Measurements from ENCODE around the gene APEX1. TPM values are rescaled to one million over a fixed set of nuclear protein-coding genes. Genes with fewer than 3 reads are reported as not detected.
A peak's percentile ranks its signal among the peaks of the same experiment; 100 is the strongest.
"Not testable (repeated sequence)": the region's sequence is repeated elsewhere in the genome, so short reads cannot be mapped to it uniquely, and the experiment has no call there.

The APEX1 gene
- total RNA-seq, 1 experiment from 2014 or later = 110 TPM

GRCh38 chr14:20472536-20473169 lies 17.6 kb downstream of the APEX1 start:
- DNase-seq (ENCODE audit: low read depth) = no peak

DNA sequence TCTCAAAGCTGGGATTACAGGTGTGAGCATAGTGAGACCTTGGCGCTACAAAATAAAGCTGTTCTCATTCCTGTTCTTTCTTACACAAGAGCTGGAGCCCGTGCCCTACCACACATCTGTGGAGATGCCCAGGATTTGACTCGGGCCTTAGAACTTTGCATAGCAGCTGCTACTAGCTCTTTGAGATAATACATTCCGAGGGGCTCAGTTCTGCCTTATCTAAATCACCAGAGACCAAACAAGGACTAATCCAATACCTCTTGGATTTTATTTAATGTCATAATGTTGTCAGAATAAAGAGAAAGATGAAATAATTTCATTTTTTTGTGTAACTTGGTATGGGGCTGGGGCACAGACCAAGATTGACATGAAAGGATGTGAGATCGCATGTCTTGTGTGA lies 21.8 kb downstream of the APEX1 start:
- no peak for DNase-seq (ENCODE audit: low read depth)

DNA sequence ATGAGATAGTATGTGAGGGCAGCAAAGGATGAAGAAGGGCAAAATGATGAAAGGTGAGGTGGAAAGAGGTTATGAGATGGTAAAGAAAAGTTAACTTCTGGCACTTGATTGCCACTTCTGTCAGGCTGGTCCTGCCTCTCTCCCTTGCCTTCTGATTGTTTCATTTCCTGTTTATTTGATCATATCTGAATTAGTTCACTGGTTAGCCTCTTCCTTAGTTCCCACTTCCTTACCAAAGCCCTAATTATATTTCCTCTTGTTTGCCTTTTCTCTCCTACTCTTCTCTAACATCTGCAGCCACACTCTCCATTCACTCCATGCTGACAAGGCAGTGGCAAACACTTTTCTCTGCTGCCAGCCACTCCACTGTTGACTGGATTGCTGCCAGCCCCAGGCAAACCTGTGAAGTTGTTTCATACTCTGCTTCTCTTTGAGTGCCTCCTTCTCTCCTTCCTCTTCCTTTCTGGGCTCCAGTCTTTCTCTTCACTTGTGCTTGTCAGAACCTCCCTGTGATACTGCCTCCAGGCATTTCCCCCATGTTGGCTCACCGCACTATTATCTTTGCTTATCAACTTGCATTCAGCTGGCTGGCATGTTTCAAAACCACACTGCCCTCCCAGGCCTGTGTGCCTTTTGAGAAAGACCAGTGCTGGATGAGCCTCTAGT lies 22.3 kb downstream of the APEX1 start:
- peak; percentile 96 for DNase-seq (ENCODE audit: low read depth)

GRCh38 chr14:20478894-20479293 lies 23.9 kb downstream of the APEX1 start:
- DNase-seq (ENCODE audit: low read depth) = no peak

DNA sequence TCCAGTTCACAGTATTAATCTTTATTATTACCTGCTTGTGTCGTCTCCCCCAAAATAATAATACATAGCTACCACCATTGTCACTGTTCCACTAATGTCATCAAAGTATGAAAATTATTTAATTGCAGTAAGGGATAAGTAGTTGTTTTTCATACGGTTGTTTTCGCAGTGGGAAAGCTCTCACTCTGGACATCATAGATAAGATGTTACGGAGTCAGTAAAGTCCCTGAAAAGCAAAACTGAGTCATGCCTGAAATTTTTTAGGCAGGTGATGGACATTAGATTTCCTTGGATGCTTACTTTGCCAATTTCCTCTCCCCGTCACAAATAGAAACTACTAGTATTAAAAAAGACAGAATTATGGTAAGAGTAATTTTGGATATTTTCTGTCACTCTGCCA lies 27.4 kb downstream of the APEX1 start:
- DNase-seq (ENCODE audit: low read depth) = no peak

GRCh38 chr14:20485900-20486299 lies 30.9 kb downstream of the APEX1 start:
- no peak for DNase-seq (ENCODE audit: low read depth)

DNA sequence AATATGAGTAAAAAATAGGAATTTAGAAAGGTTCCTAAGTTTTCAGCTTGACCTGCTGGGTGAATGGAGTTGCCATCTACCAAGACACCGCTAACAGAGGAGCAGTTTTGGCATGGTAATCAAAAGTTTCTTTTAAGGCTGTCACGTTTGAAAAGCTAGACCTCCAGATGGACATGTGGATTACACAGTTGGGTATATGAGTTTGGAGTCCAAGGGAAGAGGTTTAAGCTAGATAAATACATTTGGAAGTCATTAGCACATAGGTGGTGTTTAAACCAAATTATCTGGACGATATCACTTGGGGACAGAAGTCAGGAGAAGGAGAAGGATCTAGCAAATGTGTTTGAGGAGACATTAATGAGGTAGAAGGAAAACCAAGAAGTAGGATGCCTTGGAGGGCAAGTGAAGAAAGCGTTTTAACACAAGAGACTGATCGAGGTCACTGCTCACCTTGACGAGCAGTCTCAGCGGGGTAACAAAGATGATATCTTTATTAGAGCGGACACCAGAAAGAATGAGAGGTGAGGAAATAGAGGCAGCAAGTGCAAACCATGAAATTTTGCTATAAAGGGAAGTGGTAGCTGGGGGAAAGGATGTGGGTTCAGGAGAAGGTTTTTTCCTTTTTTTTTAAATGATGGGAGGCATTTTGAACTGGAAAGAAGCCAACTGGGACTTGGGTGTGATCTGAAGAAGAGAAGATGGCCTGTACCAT lies 31.8 kb downstream of the APEX1 start:
- DNase-seq (ENCODE audit: low read depth) = no peak

DNA sequence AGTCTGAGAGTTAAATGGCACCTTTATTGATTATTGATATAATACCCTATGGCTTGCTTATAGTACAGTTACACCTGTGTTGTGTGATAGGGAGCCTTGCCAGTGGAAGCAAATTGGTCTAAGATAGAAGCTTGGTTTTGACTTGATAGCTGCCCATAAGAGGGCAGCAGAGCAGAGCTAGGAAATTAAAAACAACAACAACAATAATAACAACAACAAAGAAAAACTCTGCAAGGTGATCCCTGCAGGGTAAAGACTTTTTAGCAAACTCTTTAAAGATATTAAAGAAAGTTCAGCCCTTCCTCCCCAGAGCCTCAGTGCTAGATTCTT lies 32.3 kb downstream of the APEX1 start:
- no peak for DNase-seq (ENCODE audit: low read depth)

DNA sequence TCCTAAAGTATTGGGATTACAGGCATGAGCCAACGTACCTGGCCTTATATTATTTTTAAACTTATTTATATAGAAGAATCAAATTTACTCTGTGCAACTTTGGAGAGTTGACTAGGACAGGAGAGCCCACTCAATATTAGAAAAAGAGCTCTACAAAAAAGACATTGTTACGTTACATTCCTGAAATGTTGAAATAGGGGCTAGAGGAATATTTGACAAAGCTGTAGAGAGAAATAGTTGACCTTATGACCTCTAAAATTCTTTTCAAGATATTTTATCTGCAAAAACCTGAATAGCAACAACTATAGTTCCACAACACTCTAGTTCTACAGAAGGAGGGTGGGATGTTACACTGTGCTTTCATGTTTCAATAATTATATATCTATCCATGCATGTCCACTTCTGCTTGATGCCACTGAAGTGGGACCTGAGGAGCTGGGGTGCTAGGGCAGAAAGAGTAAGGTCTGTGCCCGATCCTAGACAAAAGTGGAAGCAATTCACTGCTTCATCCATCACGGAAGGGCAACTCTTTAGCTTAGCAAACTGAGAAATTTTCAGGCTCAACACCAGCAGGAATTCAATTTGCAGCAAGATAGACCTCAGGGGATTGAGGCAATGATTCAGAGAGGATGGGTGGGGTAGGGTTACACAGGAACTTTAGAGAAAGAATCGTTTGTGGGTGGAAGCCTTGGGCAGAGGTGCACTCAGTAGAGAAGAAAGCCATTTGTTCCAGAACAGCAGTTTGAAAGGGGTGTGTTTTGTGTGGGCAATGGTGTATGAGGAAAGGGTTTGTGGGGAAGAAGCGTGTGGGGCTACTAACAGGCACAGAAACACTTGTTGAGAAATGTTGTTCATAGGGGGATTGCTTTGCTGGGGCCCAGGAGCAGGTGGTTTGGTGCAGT lies 34.3 kb downstream of the APEX1 start:
- DNase-seq (ENCODE audit: low read depth) = peak; percentile 53

DNA sequence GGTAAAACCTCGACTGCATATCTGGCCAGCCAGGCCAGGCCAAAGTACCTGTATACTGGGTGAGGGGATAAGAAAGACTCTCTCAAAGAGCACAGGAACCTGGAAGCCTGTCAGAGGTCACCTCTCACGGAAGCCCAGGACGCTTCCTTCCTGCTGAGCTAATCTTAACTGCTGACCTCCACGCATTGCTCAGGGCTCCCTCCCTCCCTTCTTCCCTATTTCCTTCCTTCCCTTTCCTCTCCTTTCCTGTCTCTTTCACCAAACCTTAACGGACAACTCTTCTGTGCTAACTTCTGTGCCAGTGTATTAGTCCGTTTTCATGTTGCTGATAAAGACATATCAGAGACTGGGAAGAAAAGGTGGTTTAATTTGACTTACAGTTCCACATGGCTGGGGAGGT lies 35.5 kb downstream of the APEX1 start:
- DNase-seq (ENCODE audit: low read depth) = no peak

DNA sequence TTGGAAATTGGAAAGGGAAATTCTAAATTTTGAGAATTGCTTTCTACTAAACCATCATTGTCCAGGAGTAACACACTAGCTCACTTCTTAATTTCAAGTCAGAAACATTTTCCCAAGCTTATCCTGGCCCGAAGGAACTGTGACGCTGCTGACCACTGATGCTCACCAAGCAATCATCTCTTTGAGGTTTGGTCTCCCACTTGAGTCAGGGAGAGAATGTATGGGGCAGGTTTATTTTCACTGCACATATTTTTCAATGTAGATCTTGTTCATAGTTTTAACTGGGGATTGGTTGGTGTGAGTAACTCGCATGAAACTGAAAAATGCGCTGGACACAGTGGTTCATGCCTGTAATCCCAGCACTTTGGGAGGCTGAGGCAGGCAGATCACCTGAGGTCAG lies 37.5 kb downstream of the APEX1 start:
- peak; percentile 79 for DNase-seq (ENCODE audit: low read depth)

GRCh38 chr14:20493634-20494033 lies 38.6 kb downstream of the APEX1 start:
- DNase-seq (ENCODE audit: low read depth) = no peak

- DNase-seq (ENCODE audit: low read depth) = peak; percentile 41
These were observed 40.1 kb downstream of the APEX1 start for GRCh38 chr14:20494935-20495766.

DNA sequence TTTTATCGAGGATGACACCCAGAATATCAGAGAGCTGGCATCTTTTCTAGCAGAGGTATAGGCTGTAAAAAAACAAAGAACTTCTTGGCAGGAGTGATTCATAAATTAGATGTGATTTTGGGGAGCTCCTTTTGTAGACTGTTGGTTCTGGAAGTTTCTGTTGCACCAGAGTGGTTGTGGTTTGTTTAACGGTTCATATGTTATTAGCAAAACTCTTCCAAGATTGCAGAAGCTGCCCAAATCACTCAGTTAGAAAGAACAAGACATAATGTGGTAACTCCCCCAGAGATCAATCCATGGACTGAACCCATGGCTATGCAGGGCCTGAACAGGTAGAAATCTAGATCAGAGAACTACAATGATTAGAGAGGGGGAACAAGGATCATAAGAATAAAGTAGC lies 43.6 kb downstream of the APEX1 start:
- DNase-seq (ENCODE audit: low read depth) = no peak

GRCh38 chr14:20499108-20499507 lies 44.1 kb downstream of the APEX1 start:
- DNase-seq (ENCODE audit: low read depth) = no peak

DNA sequence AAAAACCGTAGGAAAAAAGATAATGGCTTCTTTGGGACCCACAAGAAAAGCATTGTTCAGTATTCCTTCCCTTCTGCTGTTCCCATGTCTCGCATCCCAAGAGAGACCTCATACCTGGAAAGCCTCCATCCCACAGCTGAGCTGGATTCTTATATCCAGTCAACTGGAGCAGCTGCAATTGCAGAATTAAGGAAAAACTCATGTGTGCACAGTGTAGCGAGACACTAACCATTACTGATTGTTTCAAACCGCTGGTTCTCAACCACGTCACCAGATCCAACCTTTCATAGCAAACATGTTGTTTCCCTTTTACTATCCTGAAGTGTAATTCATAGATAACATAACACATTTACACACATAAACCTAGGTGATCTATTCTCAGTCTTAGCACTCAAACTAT lies 44.9 kb downstream of the APEX1 start:
- no peak for DNase-seq (ENCODE audit: low read depth)

DNA sequence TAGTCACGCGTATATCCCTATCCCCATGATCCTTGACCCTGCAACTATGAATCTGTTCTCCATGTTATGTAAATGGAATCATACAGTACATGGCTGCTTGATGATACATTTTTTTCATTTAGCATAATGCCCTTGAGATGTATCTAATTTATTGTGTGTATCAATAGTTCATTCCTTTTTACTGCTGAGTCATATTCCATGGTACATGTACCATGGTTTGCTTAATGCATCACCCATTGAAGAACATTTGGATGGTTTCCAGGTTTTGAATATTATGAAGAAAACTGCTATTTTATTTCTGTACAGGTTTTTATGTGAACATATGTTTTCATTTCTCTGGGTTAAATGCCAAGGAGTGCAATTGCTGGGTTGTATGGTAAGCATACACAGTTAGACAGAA lies 46.3 kb downstream of the APEX1 start:
- DNase-seq (ENCODE audit: low read depth) = no peak

DNA sequence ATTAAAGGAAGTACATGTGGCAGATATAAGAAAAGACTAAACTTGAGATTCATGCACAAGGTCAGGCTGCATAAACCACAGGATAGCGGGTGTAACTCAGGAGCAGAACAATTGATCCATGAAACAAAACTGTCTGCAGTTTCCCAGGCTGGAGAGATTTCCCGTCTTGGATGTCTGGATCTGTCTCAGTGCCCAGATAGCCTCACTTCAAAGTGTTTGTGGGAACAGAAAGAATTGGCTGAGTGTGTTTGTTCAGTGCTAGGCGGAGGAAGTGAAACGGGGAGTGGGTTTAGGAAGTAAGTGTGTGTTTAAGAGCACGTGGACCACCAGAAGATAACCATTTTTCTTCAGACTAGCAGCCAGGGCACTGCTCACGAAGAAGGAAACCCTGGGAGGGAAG lies 48.9 kb downstream of the APEX1 start:
- no peak for DNase-seq (ENCODE audit: low read depth)

DNA sequence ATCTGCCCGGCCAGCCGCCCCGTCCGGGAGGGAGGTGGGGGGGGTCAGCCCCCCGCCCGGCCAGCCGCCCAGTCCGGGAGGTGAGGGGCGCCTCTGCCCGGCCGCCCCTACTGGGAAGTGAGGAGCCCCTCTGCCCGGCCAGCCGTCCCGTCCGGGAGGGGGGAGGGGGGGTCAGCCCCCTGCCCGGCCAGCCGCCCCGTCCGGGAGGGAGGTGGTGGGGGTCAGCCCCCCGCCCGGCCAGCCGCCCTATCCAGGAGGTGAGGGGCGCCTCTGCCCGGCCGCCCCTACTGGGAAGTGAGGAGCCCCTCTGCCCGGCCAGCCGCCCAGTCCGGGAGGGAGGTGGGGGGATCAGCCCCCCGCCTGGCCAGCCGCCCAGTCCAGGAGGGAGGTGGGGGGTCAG lies 51.2 kb downstream of the APEX1 start:
- DNase-seq (ENCODE audit: low read depth) = not testable (repeated sequence)

GRCh38 chr14:20506752-20507151 lies 51.7 kb downstream of the APEX1 start:
- not testable (repeated sequence) for DNase-seq (ENCODE audit: low read depth)
